Smooth muscle cell (in vitro differentiated cells): ENCODE measurements around the gene ZBTB16. TPM values are rescaled to one million over a fixed set of nuclear protein-coding genes. Genes with fewer than 3 reads are reported as not detected.

Source experiments
- DNase-seq: peaks from one replicate; lab custom pipeline; 2025; ENCODE audit not compliant: unreplicated experiment; lab: John Stamatoyannopoulos, UW
- H2AFZ ChIP-seq: fragments of 200-600 bp; sonication (generic); 2 replicates; pipeline ENCODE4 v1.6.0; 2016; ENCODE audit warnings: antibody characterized with exemption, low read depth, mild to moderate bottlenecking
- H3F3A ChIP-seq: fragments of 200-600 bp; sonication (generic); 2 replicates; pipeline ENCODE4 v1.6.0; 2017; ENCODE audit warnings: antibody characterized with exemption, low read depth
- H3K27ac ChIP-seq: fragments of 200-600 bp; sonication (generic); 2 replicates; pipeline ENCODE4 v1.5.1; 2016; ENCODE audit warnings: low read depth, mild to moderate bottlenecking
- H3K27me3 ChIP-seq: fragments of 200-600 bp; sonication (generic); 2 replicates; pipeline ENCODE4 v1.6.1; 2016; ENCODE audit warnings: low read depth, mild to moderate bottlenecking
- H3K36me3 ChIP-seq: fragments of 200-600 bp; sonication (generic); 2 replicates; pipeline ENCODE4 v1.5.1; 2016; ENCODE audit warnings: low read depth
- H3K4me1 ChIP-seq: fragments of 200-600 bp; sonication (generic); 2 replicates; pipeline ENCODE4 v1.5.1; 2016; ENCODE audit warnings: low read depth
- H3K4me2 ChIP-seq: fragments of 200-600 bp; sonication (generic); 2 replicates; pipeline ENCODE4 v1.6.0; 2016; ENCODE audit warnings: mild to moderate bottlenecking
- H3K4me3 ChIP-seq: fragments of 200-600 bp; sonication (generic); 2 replicates; pipeline ENCODE4 v1.5.1; 2016; ENCODE audit warnings: mild to moderate bottlenecking
- H3K79me2 ChIP-seq: fragments of 200-600 bp; sonication (generic); 2 replicates; pipeline ENCODE4 v1.6.0; 2016; ENCODE audit warnings: low read depth, mild to moderate bottlenecking
- H3K9ac ChIP-seq: fragments of 200-600 bp; sonication (generic); 2 replicates; pipeline ENCODE4 v1.6.0; 2016; ENCODE audit warnings: low read depth
- H3K9me3 ChIP-seq: fragments of 200-600 bp; sonication (generic); replicated peaks from 2 replicates; pipeline ENCODE4 v1.5.1; 2016; ENCODE audit warnings: low read depth
- H4K20me1 ChIP-seq: fragments of 200-600 bp; sonication (generic); 2 replicates; pipeline ENCODE4 v1.6.0; 2016; ENCODE audit warnings: low read depth
- WGBS: methylation state at CpG from one replicate; pipeline ENCODE4 v1.1.7; 2016; ENCODE audit warnings: low lambda C conversion rate; 5-methylcytosine and 5-hydroxymethylcytosine counted together
- polyA plus RNA-seq: library from polyadenylated mRNA; unstranded; fragments of >200 nt; fragmentation: Nextera tagmentation; extraction: Ambion mirVana; gene quantifications from 2 replicates; pipeline ENCODE4 v1.2.1, GENCODE V29; 2016
- total RNA-seq: library from RNA; depleted of rRNA; stranded (reverse); fragments of >200 nt; gene quantifications from 2 replicates; pipeline ENCODE4 v1.2.3, GENCODE V29; 2014
- TF ChIP-seq, protein P1 (sequence below): fragments of 200-600 bp; sonication (generic); IDR thresholded peaks from 2 replicates; pipeline ENCODE4 v1.5.1; 2017; ENCODE audit warnings: borderline replicate concordance, mild to moderate bottlenecking, antibody characterized with exemption; ENCODE audit not compliant: insufficient read depth, poor library complexity, severe bottlenecking

The ZBTB16 gene
- total and polyA plus RNA-seq, 2 experiments from 2014 or later = not detected

DNA sequence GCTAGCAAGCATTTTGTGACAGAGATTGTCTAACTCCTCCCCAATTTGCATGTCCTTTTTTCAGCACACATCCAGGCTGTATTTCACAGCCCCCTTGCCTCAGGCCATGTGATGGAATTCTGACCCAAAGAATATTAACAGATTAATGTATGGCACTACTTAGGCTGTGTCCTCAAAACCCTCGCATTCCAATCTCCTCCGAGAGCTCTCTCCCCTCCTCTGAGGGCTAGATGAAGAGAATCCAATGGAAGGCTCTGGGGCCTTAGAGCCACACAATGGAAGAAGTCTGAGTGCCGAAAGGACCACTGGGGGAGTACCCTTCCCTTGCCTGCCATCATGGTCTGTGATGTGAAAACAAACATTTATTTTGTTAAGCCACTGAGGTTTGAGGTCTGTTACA, 223.0 kb downstream of the ZBTB16 start:
- H2AFZ ChIP-seq = no peak overlapping the region
- DNase-seq = no peak
- no peaks in the 10 kb centered on the region for H3K36me3 ChIP-seq
- WGBS = 59% methylated on average over 3 of the region's 3 CpGs
- H3K4me2 ChIP-seq = no peak overlapping the region
- H3F3A ChIP-seq = no peaks in the 10 kb centered on the region
- H3K27me3 ChIP-seq = peaks cover 1% of the 10 kb centered on the region
- H3K4me1 ChIP-seq = no peaks in the 10 kb centered on the region
- no peaks in the 10 kb centered on the region for H3K79me2 ChIP-seq
- H4K20me1 ChIP-seq = no peaks in the 10 kb centered on the region
- H3K4me3 ChIP-seq = no peak overlapping the region
- H3K27ac ChIP-seq = no peak overlapping the region
- TF ChIP-seq, protein P1, sequence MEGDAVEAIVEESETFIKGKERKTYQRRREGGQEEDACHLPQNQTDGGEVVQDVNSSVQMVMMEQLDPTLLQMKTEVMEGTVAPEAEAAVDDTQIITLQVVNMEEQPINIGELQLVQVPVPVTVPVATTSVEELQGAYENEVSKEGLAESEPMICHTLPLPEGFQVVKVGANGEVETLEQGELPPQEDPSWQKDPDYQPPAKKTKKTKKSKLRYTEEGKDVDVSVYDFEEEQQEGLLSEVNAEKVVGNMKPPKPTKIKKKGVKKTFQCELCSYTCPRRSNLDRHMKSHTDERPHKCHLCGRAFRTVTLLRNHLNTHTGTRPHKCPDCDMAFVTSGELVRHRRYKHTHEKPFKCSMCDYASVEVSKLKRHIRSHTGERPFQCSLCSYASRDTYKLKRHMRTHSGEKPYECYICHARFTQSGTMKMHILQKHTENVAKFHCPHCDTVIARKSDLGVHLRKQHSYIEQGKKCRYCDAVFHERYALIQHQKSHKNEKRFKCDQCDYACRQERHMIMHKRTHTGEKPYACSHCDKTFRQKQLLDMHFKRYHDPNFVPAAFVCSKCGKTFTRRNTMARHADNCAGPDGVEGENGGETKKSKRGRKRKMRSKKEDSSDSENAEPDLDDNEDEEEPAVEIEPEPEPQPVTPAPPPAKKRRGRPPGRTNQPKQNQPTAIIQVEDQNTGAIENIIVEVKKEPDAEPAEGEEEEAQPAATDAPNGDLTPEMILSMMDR = no peak
- H3K9ac ChIP-seq = no peak overlapping the region
- no peaks in the 10 kb centered on the region for H3K9me3 ChIP-seq

GRCh38 chr11:114283422-114283821, 223.9 kb downstream of the ZBTB16 start:
- Histone ChIP-seq H2AFZ (no peak overlapping the region), H3K4me1 (no peaks in the 10 kb centered on the region), H3F3A (no peaks in the 10 kb centered on the region), H3K27me3 (no peaks in the 10 kb centered on the region), H3K27ac (no peak overlapping the region), H4K20me1 (no peaks in the 10 kb centered on the region), H3K4me2 (no peak overlapping the region), H3K79me2 (no peaks in the 10 kb centered on the region), H3K36me3 (no peaks in the 10 kb centered on the region), H3K9ac (no peak overlapping the region), H3K4me3 (no peak overlapping the region), H3K9me3 (no peaks in the 10 kb centered on the region)
- WGBS = 93% methylated on average over 3 of the region's 3 CpGs
- no peak for DNase-seq
- TF ChIP-seq, protein P1 = no peak

- TF ChIP-seq, protein P1 = no peak
- Histone ChIP-seq H3K36me3 (no peaks in the 10 kb centered on the region), H3K9me3 (no peaks in the 10 kb centered on the region), H3K4me3 (no peak overlapping the region), H3K4me2 (no peak overlapping the region), H3K27ac (no peak overlapping the region), H3K9ac (no peak overlapping the region), H3F3A (no peaks in the 10 kb centered on the region), H3K27me3 (no peaks in the 10 kb centered on the region), H2AFZ (no peak overlapping the region), H3K4me1 (no peaks in the 10 kb centered on the region), H3K79me2 (no peaks in the 10 kb centered on the region), H4K20me1 (no peaks in the 10 kb centered on the region)
- DNase-seq = no peak
- WGBS = 86% methylated on average over 2 of the region's 2 CpGs
Observed at GRCh38 chr11:114284021-114284420, 224.5 kb downstream of the ZBTB16 start.

DNA sequence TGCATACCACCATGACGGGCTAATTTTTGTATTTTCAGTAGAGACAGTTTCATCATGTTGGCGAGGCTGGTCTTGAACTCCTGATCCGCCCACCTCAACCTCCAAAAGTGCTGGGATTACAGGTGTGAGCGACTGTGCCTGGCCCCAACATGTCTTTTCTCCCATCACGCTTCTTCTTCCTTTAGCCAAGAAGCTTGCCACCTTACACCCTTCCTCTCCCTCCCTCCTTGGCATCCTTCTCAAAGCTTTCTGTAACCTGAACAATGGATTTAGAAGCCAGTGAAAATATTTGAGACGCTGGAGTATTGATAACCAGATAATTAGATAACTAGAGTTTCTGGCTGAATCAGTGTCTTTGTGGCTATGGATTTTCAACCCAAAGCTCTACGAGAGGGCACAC, 225.4 kb downstream of the ZBTB16 start:
- Histone ChIP-seq H3K27me3 (no peaks in the 10 kb centered on the region), H3K4me1 (peaks cover 5% of the 10 kb centered on the region), H3K9me3 (no peaks in the 10 kb centered on the region), H3K36me3 (no peaks in the 10 kb centered on the region), H3K79me2 (no peaks in the 10 kb centered on the region), H3K9ac (no peak overlapping the region), H4K20me1 (no peaks in the 10 kb centered on the region), H2AFZ (no peak overlapping the region), H3F3A (peaks cover 1% of the 10 kb centered on the region), H3K27ac (no peak overlapping the region), H3K4me3 (no peak overlapping the region), H3K4me2 (no peak overlapping the region)
- TF ChIP-seq, protein P1 = no peak
- no peak for DNase-seq
- WGBS = 95% methylated on average over 7 of the region's 7 CpGs
